GM21786 (cell line): ENCODE data around the gene TYK2.

Source experiments
- ATAC-seq: cut with Tn5 transposase; IDR thresholded peaks from one replicate; pipeline ENCODE4 v1.9.1; 2021; ENCODE audit not compliant: unreplicated experiment

The TYK2 gene

GRCh38 chr19:10317045-10317856, 63.1 kb downstream of the TYK2 start:
- no peak for ATAC-seq

DNA sequence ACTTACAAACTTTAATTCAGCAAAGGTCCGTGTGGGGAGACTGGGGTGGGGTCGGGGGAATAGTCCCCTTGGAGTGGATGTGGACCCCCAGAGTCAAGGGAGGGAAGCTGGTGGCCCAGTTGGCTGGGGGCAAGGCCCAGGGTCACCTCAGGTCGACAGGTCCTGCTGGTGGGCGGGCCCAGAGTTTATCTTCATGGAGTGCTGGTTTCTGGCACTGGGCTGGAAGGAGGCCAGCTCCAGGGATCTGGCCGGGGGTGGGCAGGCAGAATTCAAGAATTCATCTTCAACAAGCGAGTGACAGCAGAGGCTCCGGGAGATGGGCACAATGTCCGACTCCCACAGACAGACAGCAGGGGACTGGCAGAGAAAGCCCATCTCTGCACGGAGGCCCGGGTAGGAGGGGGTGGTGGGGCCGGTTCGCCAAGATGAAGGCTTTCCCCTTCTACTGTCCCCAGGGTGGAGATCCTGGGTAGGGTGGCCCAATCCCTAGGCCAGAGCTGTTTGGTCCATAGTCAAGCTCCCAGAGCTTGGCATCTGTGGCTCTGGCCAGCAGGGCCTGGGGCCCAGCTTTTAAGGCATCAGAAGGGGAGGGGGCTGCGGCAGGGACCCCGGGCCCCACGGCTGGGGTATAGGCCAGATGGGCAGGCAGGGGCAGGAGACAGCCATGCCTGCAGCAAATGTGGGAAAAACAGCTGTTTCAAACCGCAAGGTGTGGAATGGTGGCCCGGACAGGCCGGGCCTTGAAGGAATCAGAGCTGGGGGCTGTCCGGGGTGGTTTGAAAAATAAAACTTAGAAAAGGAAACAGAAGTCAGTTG, 63.9 kb downstream of the TYK2 start:
- ATAC-seq, result no peak

DNA sequence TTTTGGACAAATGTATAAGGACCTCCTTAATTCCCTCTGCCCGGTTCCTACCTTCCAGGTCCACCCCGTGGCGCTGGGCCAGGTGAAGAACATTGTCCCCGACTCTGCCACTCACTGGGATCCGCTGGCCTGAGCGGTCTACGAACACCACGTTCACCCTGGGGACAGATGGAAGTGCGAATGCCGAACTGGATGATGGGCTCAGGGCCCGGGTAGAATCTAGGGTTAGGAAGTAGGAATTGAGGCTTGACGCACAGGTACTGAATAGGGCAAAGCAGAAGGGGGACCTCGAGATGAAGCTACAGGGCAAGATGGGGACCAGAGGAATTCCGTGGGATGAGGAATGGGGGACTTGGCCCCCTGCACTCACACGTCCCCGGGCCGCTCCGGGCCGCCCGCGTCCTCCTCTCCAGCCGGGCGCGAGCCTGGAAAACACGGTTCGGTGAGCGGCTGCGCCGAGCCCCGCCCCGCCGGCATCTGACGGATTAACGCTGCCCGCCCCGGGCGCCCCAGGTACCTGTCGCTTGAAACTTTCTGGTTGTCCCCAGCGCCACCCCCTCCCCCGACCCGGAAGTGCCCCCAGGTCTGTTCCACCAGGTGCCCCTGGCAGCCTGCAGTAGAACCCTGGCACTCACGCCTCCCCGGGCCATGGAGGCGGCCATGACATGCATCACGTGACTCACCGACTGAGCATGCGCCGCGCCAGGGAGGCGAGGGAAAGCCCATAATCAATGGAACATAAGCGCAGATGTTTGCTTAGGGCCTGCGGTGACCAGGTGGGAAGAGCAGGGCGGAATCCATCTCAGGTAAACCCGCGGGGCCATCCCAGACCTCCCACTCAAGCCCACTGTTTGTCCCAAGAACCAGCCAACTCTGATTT, 64.8 kb downstream of the TYK2 start, which contains the start of gene FDX2:
FDX2 (minus strand) TSS at position 681 of the 880 bp plus-strand sequence; CDS start at position 662, 19 bp downstream.
- no peak for ATAC-seq

GRCh38 chr19:10309423-10309822, 70.9 kb downstream of the TYK2 start, which contains the start of gene ZGLP1:
ZGLP1 (minus strand) TSS chr19:10309815.
- ATAC-seq, result no peak

GRCh38 chr19:10306327-10306726, 74.0 kb downstream of the TYK2 start:
- ATAC-seq, result no peak

- no peak for ATAC-seq
Observed at GRCh38 chr19:10305139-10305806, 75.1 kb downstream of the TYK2 start.
